GM23248 (cell line): Measurements from ENCODE around the gene MCL1. TPM values are rescaled to one million over a fixed set of nuclear protein-coding genes. Genes with fewer than 3 reads are reported as not detected.
A peak's percentile ranks its signal among the peaks of the same experiment; 100 is the strongest.

Experiments used
- DNase-seq: peaks from one replicate; pipeline ENCODE4 v3.0.0-alpha.2; 2015
- H2AFZ ChIP-seq: fragments of 200-600 bp; sonication (generic); 2 replicates; pipeline ENCODE4 v1.6.1; 2016; ENCODE audit warnings: antibody characterized with exemption
- H3F3A ChIP-seq: fragments of 200-600 bp; sonication (generic); 2 replicates; pipeline ENCODE4 v1.6.1; 2016; ENCODE audit warnings: mild to moderate bottlenecking, antibody characterized with exemption, mixed run types; ENCODE audit not compliant: insufficient read depth
- H3K27ac ChIP-seq: fragments of 200-600 bp; sonication (generic); 2 replicates; pipeline ENCODE4 v1.5.1; 2016; ENCODE audit warnings: mild to moderate bottlenecking
- H3K27me3 ChIP-seq: fragments of 200-600 bp; sonication (generic); replicated peaks from 2 replicates; pipeline ENCODE4 v1.6.1; 2016; ENCODE audit warnings: mild to moderate bottlenecking; ENCODE audit not compliant: insufficient read depth
- H3K36me3 ChIP-seq: fragments of 200-600 bp; sonication (generic); 2 replicates; pipeline ENCODE4 v1.6.1; 2016; ENCODE audit warnings: low read depth, mild to moderate bottlenecking
- H3K4me1 ChIP-seq: fragments of 200-600 bp; sonication (generic); 2 replicates; pipeline ENCODE4 v1.6.1; 2016; ENCODE audit warnings: mild to moderate bottlenecking; ENCODE audit not compliant: insufficient read depth
- H3K4me2 ChIP-seq: fragments of 200-600 bp; sonication (generic); one replicate; pipeline ENCODE4 v1.6.1; 2016; ENCODE audit warnings: mild to moderate bottlenecking; ENCODE audit not compliant: unreplicated experiment
- H3K4me3 ChIP-seq: fragments of 200-600 bp; sonication (generic); 2 replicates; pipeline ENCODE4 v1.5.1; 2016; ENCODE audit warnings: mild to moderate bottlenecking
- H3K79me2 ChIP-seq: fragments of 200-600 bp; sonication (generic); 2 replicates; pipeline ENCODE4 v1.6.1; 2016; ENCODE audit warnings: mild to moderate bottlenecking; ENCODE audit not compliant: insufficient read depth
- H3K9ac ChIP-seq: fragments of 200-600 bp; sonication (generic); 2 replicates; pipeline ENCODE4 v1.6.1; 2016; ENCODE audit warnings: mild to moderate bottlenecking
- H3K9me2 ChIP-seq: fragments of 200-600 bp; sonication (generic); 2 replicates; pipeline ENCODE4 v1.6.1; 2016; ENCODE audit warnings: mixed run types, mild to moderate bottlenecking, moderate library complexity; ENCODE audit not compliant: insufficient read depth
- H3K9me3 ChIP-seq: fragments of 200-600 bp; sonication (generic); one replicate; pipeline ENCODE4 v1.6.1; 2017; ENCODE audit warnings: low read depth
- H4K20me1 ChIP-seq: fragments of 200-600 bp; sonication (generic); 2 replicates; pipeline ENCODE4 v1.6.0; 2016; ENCODE audit not compliant: insufficient read depth
- EZH2 ChIP-seq: fragments of 200-600 bp; sonication (generic); IDR thresholded peaks from 2 replicates; pipeline ENCODE4 v1.6.1; 2018; ENCODE audit warnings: antibody characterized with exemption, mild to moderate bottlenecking; ENCODE audit not compliant: insufficient read depth, poor library complexity, severe bottlenecking
- EZH2phosphoT487 ChIP-seq: fragments of 200-600 bp; sonication (generic); IDR thresholded peaks from 2 replicates; pipeline ENCODE4 v1.6.1; 2018; ENCODE audit warnings: antibody characterized with exemption, moderate library complexity, mild to moderate bottlenecking, low read depth; ENCODE audit not compliant: insufficient read depth
- WGBS, 2 experiments: methylation state at CpG; one replicate each; pipeline ENCODE4 v1.1.6; 2015 to 2017; ENCODE audit warnings: low lambda C conversion rate in 2 of 2, low coverage in 1 of 2; ENCODE audit errors: missing lambda C conversion rate in 2 of 2; 5-methylcytosine and 5-hydroxymethylcytosine counted together
- in situ Hi-C: fragments of 300-500 bp; cut with MboI; formaldehyde crosslinking; loops from 2 replicates; pipeline ENCODE4 v1.15.0; 2020
- polyA plus RNA-seq: library from polyadenylated mRNA; unstranded; fragments of >200 nt; fragmentation: Nextera tagmentation; extraction: Ambion mirVana; gene quantifications from 2 replicates; pipeline ENCODE4 v1.2.1, GENCODE V29; 2016
- total RNA-seq: library from RNA; depleted of rRNA; stranded (reverse); fragments of >200 nt; shearing (Covaris generic); gene quantifications from 2 replicates; pipeline ENCODE4 v1.2.3, GENCODE V29; 2014

Gene MCL1
- total and polyA plus RNA-seq, 2 experiments from 2014 or later: 84.7 to 310 TPM

DNA sequence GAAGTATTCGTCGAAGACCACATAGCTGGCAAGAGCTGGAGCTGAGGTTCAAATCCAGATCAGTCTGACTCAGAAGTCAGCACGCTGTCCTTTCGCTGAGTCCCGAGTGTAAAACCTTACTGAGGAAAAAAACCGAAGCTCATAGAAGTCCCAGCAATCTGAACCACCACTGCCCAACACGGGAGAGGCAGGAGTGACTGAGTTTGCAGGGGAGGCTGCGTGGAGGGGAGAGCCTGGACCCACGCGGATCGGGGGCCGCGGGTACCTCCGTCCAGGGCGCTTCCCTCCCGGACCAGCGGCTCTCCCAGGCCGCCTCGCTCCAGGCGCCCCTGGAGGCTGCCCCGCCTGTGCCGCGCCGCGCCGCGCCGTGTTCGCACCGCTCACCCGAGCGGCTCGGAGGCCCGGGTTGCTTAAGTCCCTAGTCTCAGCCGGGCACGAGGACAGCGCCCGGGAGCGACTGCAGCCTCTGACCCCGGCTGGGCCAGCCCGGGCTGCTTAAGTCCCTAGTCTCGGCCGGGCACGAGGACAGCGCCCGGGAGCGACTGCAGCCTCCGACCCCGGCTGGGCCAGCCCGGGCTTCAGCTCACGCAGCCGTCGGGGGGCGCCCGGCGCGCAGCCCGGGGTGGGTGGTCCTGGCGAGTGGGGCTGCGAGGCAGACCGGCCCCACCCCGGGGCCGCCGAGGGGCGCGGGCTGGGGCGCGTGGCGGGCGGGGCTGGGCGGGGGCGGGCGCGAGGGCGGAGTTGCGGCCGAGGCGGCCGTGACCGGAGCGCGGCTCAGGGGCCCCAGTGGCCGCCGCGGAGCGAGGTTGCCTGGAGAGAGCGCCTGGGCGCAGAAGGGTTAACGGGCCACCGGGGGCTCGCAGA lies 30.5 kb downstream of the MCL1 start, which contains the start of gene ADAMTSL4:
Gene ADAMTSL4, plus strand, starts transcription at position 777 of the 864 bp plus-strand sequence. CDS start 2,881 bp downstream, outside the sequence.
- Histone ChIP-seq H3K27me3 (no peaks in the 10 kb centered on the region), H4K20me1 (no peaks in the 10 kb centered on the region), H3K27ac (peak within 1 kb of the TSS; percentile 86), H3K4me3 (peak within 1 kb of the TSS; percentile 70), H3K4me2 (peak within 1 kb of the TSS; percentile 85), H3K9ac (peak within 1 kb of the TSS; percentile 85), H3K36me3 (no peaks in the 10 kb centered on the region), H3K4me1 (peaks cover 37% of the 10 kb centered on the region), H3K9me2 (no peaks in the 10 kb centered on the region), H3K9me3 (no peaks in the 10 kb centered on the region), H2AFZ (peak within 1 kb of the TSS; percentile 57), H3F3A (peaks cover 28% of the 10 kb centered on the region), H3K79me2 (no peaks in the 10 kb centered on the region)
- TF ChIP-seq EZH2 (no peak), EZH2phosphoT487 (no peak)
- 2 to 3% methylated on average over 22 to 69 of the region's 91 CpGs for WGBS, 2 experiments
- in situ Hi-C loops: no loop called here
- DNase-seq: peak; percentile 90

DNA sequence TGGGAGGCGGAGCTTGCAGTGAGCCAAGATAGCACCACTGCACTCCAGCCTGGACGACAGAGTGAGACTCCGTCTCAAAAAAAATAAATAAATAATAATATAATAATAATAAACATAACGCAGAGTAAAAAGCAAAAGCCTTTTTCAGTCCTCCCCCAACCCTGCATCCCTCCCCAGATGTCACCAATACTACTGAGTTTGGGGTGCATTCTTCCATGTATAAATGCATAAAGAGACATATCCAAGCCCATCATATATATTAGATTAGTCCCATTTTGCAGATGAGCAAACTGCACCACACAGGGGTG lies 31.1 kb downstream of the MCL1 start:
- Histone ChIP-seq H3K79me2 (no peaks in the 10 kb centered on the region), H3K9me2 (no peaks in the 10 kb centered on the region), H3K4me2 (peak overlapping the region; percentile 55), H3K9ac (peak overlapping the region; percentile 85), H3K36me3 (no peaks in the 10 kb centered on the region), H3K27ac (peak overlapping the region; percentile 76), H3F3A (peaks cover 34% of the 10 kb centered on the region), H4K20me1 (no peaks in the 10 kb centered on the region), H2AFZ (peak overlapping the region; percentile 57), H3K4me1 (peaks cover 43% of the 10 kb centered on the region), H3K9me3 (no peaks in the 10 kb centered on the region), H3K27me3 (no peaks in the 10 kb centered on the region), H3K4me3 (peak overlapping the region; percentile 70)
- in situ Hi-C loops: no loop called here
- TF ChIP-seq EZH2 (no peak), EZH2phosphoT487 (no peak)
- no peak for DNase-seq
- WGBS, 2 experiments: 77 to 100% methylated on average over 2 to 4 of the region's 4 CpGs

DNA sequence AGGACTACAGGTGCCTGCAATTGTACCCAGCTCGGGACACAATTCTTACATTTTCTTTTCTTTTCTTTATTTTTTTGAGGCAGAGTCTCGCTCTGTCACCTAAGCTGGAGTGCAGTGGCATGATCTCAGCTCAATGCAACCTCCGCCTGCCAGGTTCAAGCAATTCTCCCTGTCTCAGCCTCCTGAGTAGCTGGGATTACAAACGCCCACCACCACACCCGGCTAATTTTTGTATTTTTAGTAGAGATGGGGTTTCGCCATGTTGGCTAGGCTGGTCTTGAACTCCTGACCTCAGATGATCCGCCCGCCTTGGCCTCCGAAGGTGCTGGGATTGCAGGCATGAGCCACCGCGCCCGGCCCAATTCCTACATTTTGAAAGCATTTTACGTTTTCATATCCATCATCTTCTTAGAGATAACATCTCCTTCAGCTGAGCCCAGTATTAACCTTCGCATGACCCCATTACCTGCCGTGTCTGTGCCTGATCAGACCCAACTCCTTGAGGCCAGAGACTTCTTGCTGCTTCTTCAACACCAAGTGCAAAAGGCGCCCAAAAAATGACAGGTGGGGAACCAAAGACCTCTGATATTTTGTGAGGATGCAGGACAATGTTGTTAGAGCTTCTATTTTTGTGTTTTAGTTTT lies 33.0 kb downstream of the MCL1 start:
- 86 to 87% methylated on average over 16 of the region's 16 CpGs for WGBS, 2 experiments
- in situ Hi-C loops: no loop called here
- no peak for DNase-seq

DNA sequence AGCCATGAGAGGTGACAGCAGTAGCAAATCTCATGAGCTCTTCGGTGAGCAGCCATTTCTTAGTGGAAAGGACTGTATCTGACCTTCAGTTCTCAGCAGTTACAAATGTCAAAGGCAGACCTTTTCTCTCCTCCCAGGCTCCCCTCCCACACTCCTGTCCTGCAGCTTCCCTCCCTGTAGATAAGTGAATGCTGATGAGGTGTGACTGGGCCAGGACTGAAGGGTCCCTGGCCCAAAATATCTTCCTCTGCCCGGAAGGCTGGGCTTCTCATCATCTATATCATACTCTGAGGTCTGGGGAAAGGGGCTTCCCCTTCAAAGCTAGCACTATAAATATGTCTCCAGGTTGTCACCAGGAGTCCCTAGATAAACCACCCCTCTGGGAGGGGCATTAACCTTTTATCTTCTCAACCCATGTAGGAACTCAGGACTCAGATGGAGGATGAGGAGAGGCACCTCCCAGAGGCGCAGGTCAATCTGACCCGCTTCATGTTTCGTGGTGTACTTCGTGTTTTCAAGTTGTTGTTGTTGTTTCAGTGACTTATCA lies 33.9 kb downstream of the MCL1 start:
- no peaks in the 10 kb centered on the region for H3K9me2 ChIP-seq
- peaks cover 14% of the 10 kb centered on the region for H3F3A ChIP-seq
- no peak overlapping the region for H3K27ac ChIP-seq
- H3K36me3 ChIP-seq: no peaks in the 10 kb centered on the region
- no peaks in the 10 kb centered on the region for H3K9me3 ChIP-seq
- H3K4me2 ChIP-seq: no peak overlapping the region
- WGBS, 2 experiments: 97 to 99% methylated on average over 6 of the region's 6 CpGs
- in situ Hi-C loops: no loop called here
- DNase-seq: no peak
- TF ChIP-seq EZH2 (no peak), EZH2phosphoT487 (no peak)
- H3K4me1 ChIP-seq: peaks cover 19% of the 10 kb centered on the region
- no peaks in the 10 kb centered on the region for H3K27me3 ChIP-seq
- no peak overlapping the region for H3K4me3 ChIP-seq
- no peak overlapping the region for H2AFZ ChIP-seq
- H4K20me1 ChIP-seq: no peaks in the 10 kb centered on the region
- no peaks in the 10 kb centered on the region for H3K79me2 ChIP-seq
- no peak overlapping the region for H3K9ac ChIP-seq

More for the DNA sequence above, 33.0 kb downstream of the MCL1 start:
- Histone ChIP-seq H3K4me3 (no peak overlapping the region), H4K20me1 (no peaks in the 10 kb centered on the region), H3K27me3 (no peaks in the 10 kb centered on the region), H3K9ac (no peak overlapping the region), H3K27ac (no peak overlapping the region), H3K9me3 (no peaks in the 10 kb centered on the region), H2AFZ (no peak overlapping the region), H3K9me2 (no peaks in the 10 kb centered on the region), H3F3A (peaks cover 19% of the 10 kb centered on the region), H3K4me2 (no peak overlapping the region), H3K36me3 (no peaks in the 10 kb centered on the region), H3K4me1 (peaks cover 27% of the 10 kb centered on the region), H3K79me2 (no peaks in the 10 kb centered on the region)
- TF ChIP-seq EZH2 (no peak), EZH2phosphoT487 (no peak)
